Activated CD8-positive, alpha-beta T cell treated with anti-CD3 and anti-CD28 coated beads for 36 hours (primary cell): Measurements from ENCODE around the gene SORL1. TPM values are rescaled to one million over a fixed set of nuclear protein-coding genes. Genes with fewer than 3 reads are reported as not detected.

Experiments
- ATAC-seq: fragments of 200-7000 bp; cut with Tn5 transposase; one replicate; pipeline ENCODE4 v1.10.0; 2021; ENCODE audit warnings: mild to moderate bottlenecking, moderate library complexity
- CTCF ChIA-PET: fragments of 350-600 bp; sonication (Branson Sonifier 250); formaldehyde crosslinking; loops from one replicate; lab custom pipeline; 2021; ENCODE audit warnings: antibody characterized with exemption; lab: Charles Lee
- POLR2A ChIA-PET: fragments of 350-600 bp; sonication (Branson Sonifier 250); formaldehyde crosslinking; loops from one replicate; lab custom pipeline; 2021; ENCODE audit warnings: antibody characterized with exemption; lab: Charles Lee
- DNase-seq: peaks from one replicate; pipeline ENCODE4 v3.0.0-alpha.2; 2020
- H3K27ac Mint-ChIP-seq: one replicate; pipeline ENCODE4 v1.8.0; 2021; ENCODE audit warnings: mild to moderate bottlenecking, mixed read lengths
- H3K27me3 Mint-ChIP-seq: one replicate; pipeline ENCODE4 v1.8.0; 2021; ENCODE audit warnings: mixed read lengths
- H3K36me3 Mint-ChIP-seq: one replicate; pipeline ENCODE4 v1.8.0; 2021; ENCODE audit warnings: low read depth, mixed read lengths
- H3K4me1 Mint-ChIP-seq: one replicate; pipeline ENCODE4 v1.8.0; 2021; ENCODE audit warnings: low read depth, mixed read lengths
- H3K4me3 Mint-ChIP-seq: one replicate; pipeline ENCODE4 v1.8.0; 2021; ENCODE audit warnings: mild to moderate bottlenecking, moderate library complexity, mixed read lengths
- H3K9me3 Mint-ChIP-seq: one replicate; pipeline ENCODE4 v1.8.0; 2021; ENCODE audit warnings: mixed read lengths
- intact Hi-C: fragments of 100-400 bp; cut with micrococcal nuclease; formaldehyde crosslinking; loops from one replicate; pipeline ENCODE4 v1.10.0; 2022
- total RNA-seq, 2 experiments: library from RNA; stranded (reverse); gene quantifications; one replicate each; pipeline ENCODE4 v1.2.3, GENCODE V29; 2021
- TF ChIP-seq, protein P1 (sequence below): fragments of 200-600 bp; IDR thresholded peaks from one replicate; pipeline ENCODE4 v1.8.0; 2022; ENCODE audit warnings: antibody characterized with exemption, mild to moderate bottlenecking

SORL1 gene
- total RNA-seq, 2 experiments from 2014 or later = 61.1 to 64.6 TPM

- no peaks in the 10 kb centered on the region for H3K36me3 Mint-ChIP-seq
- peak overlapping the region; percentile 74 for H3K27ac Mint-ChIP-seq
- no peak for ATAC-seq
These were observed 202.9 kb downstream of the SORL1 start for GRCh38 chr11:121654843-121655536.

GRCh38 chr11:121655537-121656327, 203.6 kb downstream of the SORL1 start:
- no peaks in the 10 kb centered on the region for H3K27me3 Mint-ChIP-seq

More at GRCh38 chr11:121654843-121655536, 202.9 kb downstream of the SORL1 start:
- H3K4me1 Mint-ChIP-seq = peaks cover 24% of the 10 kb centered on the region
- no peaks in the 10 kb centered on the region for H3K27me3 Mint-ChIP-seq
- POLR2A ChIA-PET = interaction anchor here (0.7 to 0.8 kb wide), 2 partner anchors 10 to 30 kb away, joined by 3 read pairs; no protein-coding TSS in a partner anchor
- no peaks in the 10 kb centered on the region for H3K9me3 Mint-ChIP-seq
- CTCF ChIA-PET = interaction anchor here (0.6 to 4.5 kb wide), 25 partner anchors 7 to 1101 kb away, joined by 3 to 29 read pairs (median 4); no protein-coding TSS in a partner anchor
- intact Hi-C loops = loop anchor here (5.0 kb wide), 2 partner anchors 547 to 852 kb away; no protein-coding TSS in a partner anchor
- peak overlapping the region; percentile 73 for H3K4me3 Mint-ChIP-seq
- no peak for DNase-seq
- TF ChIP-seq, protein P1, sequence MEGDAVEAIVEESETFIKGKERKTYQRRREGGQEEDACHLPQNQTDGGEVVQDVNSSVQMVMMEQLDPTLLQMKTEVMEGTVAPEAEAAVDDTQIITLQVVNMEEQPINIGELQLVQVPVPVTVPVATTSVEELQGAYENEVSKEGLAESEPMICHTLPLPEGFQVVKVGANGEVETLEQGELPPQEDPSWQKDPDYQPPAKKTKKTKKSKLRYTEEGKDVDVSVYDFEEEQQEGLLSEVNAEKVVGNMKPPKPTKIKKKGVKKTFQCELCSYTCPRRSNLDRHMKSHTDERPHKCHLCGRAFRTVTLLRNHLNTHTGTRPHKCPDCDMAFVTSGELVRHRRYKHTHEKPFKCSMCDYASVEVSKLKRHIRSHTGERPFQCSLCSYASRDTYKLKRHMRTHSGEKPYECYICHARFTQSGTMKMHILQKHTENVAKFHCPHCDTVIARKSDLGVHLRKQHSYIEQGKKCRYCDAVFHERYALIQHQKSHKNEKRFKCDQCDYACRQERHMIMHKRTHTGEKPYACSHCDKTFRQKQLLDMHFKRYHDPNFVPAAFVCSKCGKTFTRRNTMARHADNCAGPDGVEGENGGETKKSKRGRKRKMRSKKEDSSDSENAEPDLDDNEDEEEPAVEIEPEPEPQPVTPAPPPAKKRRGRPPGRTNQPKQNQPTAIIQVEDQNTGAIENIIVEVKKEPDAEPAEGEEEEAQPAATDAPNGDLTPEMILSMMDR = no peak

DNA sequence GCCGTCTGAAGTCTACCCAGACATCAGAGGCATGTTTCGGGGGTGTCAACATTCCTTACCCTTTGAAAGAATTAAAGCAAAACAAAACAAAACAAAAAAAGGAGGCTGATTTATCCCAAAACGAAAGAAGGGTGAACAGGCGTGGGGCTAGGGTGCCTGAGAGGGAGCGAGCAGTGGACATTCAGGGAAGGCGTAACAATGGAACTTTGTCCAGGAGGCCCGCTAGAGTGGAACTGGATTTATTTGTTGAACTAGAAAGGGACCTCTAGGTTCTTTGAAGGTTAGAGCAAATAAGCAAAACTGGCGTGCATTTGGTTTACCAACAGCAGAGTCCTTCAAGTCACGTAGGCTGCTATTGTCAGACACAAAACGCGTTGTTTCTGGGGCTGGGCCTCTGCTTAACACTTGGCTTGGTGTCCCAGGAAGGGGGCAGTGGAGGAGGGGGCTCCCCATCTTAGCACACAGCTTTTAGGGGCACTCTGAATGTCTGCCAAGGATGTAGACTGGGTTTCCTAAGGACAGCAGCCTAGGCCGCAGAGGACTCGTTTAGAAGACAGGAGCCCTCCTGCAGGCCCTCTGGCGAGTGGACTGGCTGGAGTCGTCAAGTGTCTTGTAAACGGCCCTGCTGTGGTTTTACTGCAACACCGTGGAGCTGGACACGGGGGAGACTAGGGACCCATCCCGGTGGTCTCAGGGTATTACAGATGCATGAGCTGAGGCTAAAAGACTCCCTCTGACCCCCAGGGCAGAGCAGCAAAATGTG, 204.4 kb downstream of the SORL1 start:
- H3K27me3 Mint-ChIP-seq = no peaks in the 10 kb centered on the region
- DNase-seq (no peak), ATAC-seq (no peak)
- TF ChIP-seq, protein P1 = no peak
- peak overlapping the region; percentile 73 for H3K4me3 Mint-ChIP-seq
- no peaks in the 10 kb centered on the region for H3K9me3 Mint-ChIP-seq
- intact Hi-C loops = loop anchor here (5.0 kb wide), 2 partner anchors 546 to 851 kb away; no protein-coding TSS in a partner anchor
- no peaks in the 10 kb centered on the region for H3K36me3 Mint-ChIP-seq
- CTCF ChIA-PET = interaction anchor here (0.6 to 4.5 kb wide), 6 partner anchors 9 to 555 kb away, joined by 3 to 29 read pairs (median 10); no protein-coding TSS in a partner anchor
- peak overlapping the region; percentile 48 for H3K27ac Mint-ChIP-seq
- POLR2A ChIA-PET = interaction anchor here (0.7 kb wide), 1 partner anchor 948 kb away, joined by 4 read pairs; no protein-coding TSS in a partner anchor
- peaks cover 8% of the 10 kb centered on the region for H3K4me1 Mint-ChIP-seq

More at GRCh38 chr11:121655537-121656327, 203.6 kb downstream of the SORL1 start:
- intact Hi-C loops = loop anchor here (5.0 kb wide), 2 partner anchors 547 to 852 kb away; no protein-coding TSS in a partner anchor
- Mint-ChIP-seq H3K9me3 (no peaks in the 10 kb centered on the region), H3K27ac (peak overlapping the region; percentile 74), H3K4me3 (peak overlapping the region; percentile 73), H3K4me1 (peaks cover 16% of the 10 kb centered on the region), H3K36me3 (no peaks in the 10 kb centered on the region)
- ATAC-seq (peak; percentile 86), DNase-seq (peak; percentile 79)
- POLR2A ChIA-PET = interaction anchor here (0.6 to 0.8 kb wide), 4 partner anchors 10 to 949 kb away, joined by 3 to 4 read pairs (median 3); no protein-coding TSS in a partner anchor
- TF ChIP-seq, protein P1 = peak; percentile 89
- CTCF ChIA-PET = interaction anchor here (0.6 to 4.5 kb wide), 15 partner anchors 8 to 972 kb away, joined by 3 to 29 read pairs (median 4); no protein-coding TSS in a partner anchor

GRCh38 chr11:121657146-121657545, 205.0 kb downstream of the SORL1 start:
- ATAC-seq (no peak), DNase-seq (no peak)
- ChIA-PET CTCF (interaction anchor here (4.1 kb wide), 1 partner anchor 546 kb away, joined by 29 read pairs; no protein-coding TSS in a partner anchor), POLR2A (no interaction called here)
- Mint-ChIP-seq H3K4me3 (no peak overlapping the region), H3K27me3 (no peaks in the 10 kb centered on the region), H3K9me3 (no peaks in the 10 kb centered on the region), H3K4me1 (peaks cover 8% of the 10 kb centered on the region), H3K36me3 (no peaks in the 10 kb centered on the region), H3K27ac (no peak overlapping the region)
- TF ChIP-seq, protein P1 = no peak
- intact Hi-C loops = loop anchor here (5.0 kb wide), 2 partner anchors 545 to 850 kb away; no protein-coding TSS in a partner anchor
